DOHH2 (cell line): ENCODE results near the gene PALM2AKAP2.

Experiments
- CTCF ChIP-seq: fragments of 200-600 bp; sonication (generic); IDR thresholded peaks from one replicate; pipeline ENCODE4 v1.5.1; 2014; ENCODE audit warnings: antibody characterized with exemption, mild to moderate bottlenecking, low read depth, low read length; ENCODE audit not compliant: poor library complexity, severe bottlenecking
- EZH2phosphoT487 ChIP-seq: fragments of 200-600 bp; sonication (generic); IDR thresholded peaks from 2 replicates; pipeline ENCODE4 v1.6.1; 2017; ENCODE audit warnings: borderline replicate concordance, mild to moderate bottlenecking, antibody characterized with exemption, low read length, moderate library complexity, mixed read lengths

DNA sequence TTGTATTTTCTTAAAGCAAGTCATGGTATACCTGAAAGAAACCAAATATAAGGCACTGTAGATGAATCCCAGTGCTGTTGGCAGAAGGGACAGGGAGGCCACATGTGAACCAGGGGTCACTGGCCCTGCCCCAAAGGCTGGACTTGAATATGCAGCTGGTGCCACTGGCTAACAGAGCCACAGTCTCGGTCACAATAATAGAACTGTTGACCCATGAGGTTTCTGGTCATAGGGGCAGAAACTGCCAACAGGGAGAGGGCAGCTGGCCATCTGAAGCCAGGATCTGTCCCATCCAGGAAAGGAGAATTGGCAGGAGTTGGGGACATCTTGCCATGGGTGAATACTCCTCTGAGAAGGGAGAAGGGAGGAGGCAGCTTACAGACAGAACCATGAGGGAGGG lies 31.9 kb downstream of the PALM2AKAP2 start:
- TF ChIP-seq CTCF: no peak
- TF ChIP-seq EZH2phosphoT487: no peak
